Ovary (tissue), 3 donors: Measurements from ENCODE around the gene SERPINA4.

Source experiments
- CTCF ChIP-seq, 3 donors: fragments of 450-650 bp in 2 of 3; fragments of 200-600 bp in 1 of 3; IDR thresholded peaks; one replicate each; pipeline versions ENCODE4 v1.5.1 to v1.8.0; 2016 to 2022; ENCODE audit warnings: antibody characterized with exemption in 3 of 3, mild to moderate bottlenecking in 1 of 3
- EP300 ChIP-seq: sonication (generic); formaldehyde crosslinking; IDR thresholded peaks from one replicate; pipeline ENCODE4 v1.6.1; 2017; ENCODE audit warnings: antibody characterized with exemption
- POLR2A ChIP-seq: fragments of 450-650 bp; IDR thresholded peaks from one replicate; pipeline ENCODE4 v1.6.1; 2017; ENCODE audit warnings: antibody characterized with exemption, mild to moderate bottlenecking, moderate library complexity
- donor health status: DM: no; HTN: no; CAD: no.

- TF ChIP-seq CTCF (IDR thresholded peaks at IDR 0.05) (peak; percentile 77 to 91 (median 79)), POLR2A (no peak), EP300 (no peak)
Measured at GRCh38 chr14:94548999-94549985, 11.9 kb upstream of the SERPINA4 start.
